Endometrial microvascular endothelial cells (primary cell): Measurements from ENCODE around the gene FOXP1. TPM values are rescaled to one million over a fixed set of nuclear protein-coding genes. Genes with fewer than 3 reads are reported as not detected.

Source experiments
- in situ Hi-C: cut with HindIII; loops from 2 replicates; pipeline ENCODE4 v1.10.0; 2017; ENCODE audit warnings: low sequenced_read_pairs, low pct_unique_long_range_greater_than_20kb; ENCODE audit errors: inconsistent ontology term
- total RNA-seq: library from RNA; depleted of rRNA; stranded (reverse); fragments of >200 nt; gene quantifications from one replicate; pipeline ENCODE4 v1.2.3, GENCODE V29; 2015; ENCODE audit errors: inconsistent ontology term

The FOXP1 gene
- total RNA-seq, 1 donor from 2014 or later, result 37.2 TPM

DNA sequence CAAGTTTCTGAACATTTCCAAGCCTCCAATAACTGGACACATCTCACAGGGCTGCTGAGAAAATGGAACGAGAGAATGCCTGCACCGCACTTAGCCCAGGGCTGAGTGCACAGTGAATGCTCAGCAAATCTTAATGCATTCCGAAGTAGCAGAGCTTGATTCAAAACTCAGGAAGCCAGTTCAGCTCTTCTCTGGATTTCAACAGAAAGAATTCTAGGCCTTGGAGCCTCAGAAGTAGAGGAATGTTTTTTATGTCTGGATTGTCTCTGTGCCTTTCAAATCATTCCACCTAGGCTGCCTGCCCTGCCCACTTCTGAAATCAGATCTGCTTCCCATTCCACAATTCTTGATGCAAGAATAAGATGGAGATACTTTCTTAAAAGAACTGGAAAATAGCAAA lies 9.6 kb upstream of the FOXP1 start:
- in situ Hi-C loops, result loop anchor here (25.0 kb wide), 2 partner anchors 281 to 531 kb away; no protein-coding TSS in a partner anchor

DNA sequence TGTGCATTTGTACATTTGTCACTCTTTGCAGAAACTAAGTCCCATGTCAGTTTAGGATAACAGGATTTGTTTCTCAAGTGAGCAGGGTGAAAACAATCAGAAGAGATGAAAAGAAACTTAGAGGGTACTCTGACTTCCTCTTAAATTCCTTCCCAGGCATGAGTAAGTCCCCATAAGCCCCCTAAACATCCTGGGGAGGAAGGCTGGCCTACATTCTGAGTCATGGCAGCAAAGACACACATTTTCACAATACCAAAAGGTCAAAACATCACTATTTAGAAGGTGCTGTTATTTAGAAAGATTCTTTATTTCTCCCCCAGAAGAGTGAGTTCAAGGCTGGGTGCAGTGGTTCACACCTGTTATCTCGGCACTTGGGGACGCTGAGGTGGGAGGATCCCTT lies 7.6 kb upstream of the FOXP1 start:
- in situ Hi-C loops, result loop anchor here (25.0 kb wide), 2 partner anchors 279 to 529 kb away; no protein-coding TSS in a partner anchor

DNA sequence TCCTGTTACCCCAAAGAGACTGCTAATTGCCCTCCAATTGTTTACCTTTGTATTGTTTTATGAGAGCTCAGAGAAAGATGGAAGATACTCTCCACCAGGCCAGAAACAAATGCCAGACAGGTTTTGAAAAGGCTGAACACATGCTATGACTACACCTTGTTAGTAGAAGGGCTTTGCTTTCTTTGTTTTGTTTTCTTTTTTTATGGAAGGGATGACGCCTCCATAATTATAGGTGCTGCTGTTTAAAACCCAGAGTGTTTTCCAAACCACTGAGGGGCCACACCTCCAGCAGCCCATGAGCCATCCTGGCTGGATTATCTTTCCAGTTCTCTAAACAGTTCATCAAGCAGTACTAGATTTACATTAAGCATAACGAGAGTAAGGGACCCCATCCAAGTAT lies 5.6 kb upstream of the FOXP1 start:
- in situ Hi-C loops, result loop anchor here (10.0 to 25.0 kb wide), 3 partner anchors 277 to 844 kb away; no protein-coding TSS in a partner anchor

DNA sequence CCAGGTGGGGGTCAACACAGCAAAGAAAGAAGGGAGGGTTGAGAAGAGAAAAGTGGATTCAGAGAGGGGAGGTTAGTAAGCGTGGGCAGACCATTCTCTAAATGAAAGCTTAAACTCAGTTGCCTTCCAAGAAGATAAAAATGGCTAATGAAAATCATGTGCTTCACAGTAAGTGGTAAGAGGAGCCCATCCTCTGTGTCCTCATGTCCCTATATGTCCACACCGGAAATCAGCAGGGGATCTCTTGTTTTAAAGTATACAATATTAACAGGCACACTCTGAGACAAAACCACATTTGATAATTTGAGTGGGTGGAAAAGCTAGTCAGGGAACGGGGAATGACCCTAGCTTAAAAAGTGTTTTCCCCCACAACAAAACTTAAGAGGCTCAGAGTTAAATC lies 4.4 kb upstream of the FOXP1 start:
- in situ Hi-C loops, result loop anchor here (10.0 to 25.0 kb wide), 3 partner anchors 276 to 843 kb away; no protein-coding TSS in a partner anchor

DNA sequence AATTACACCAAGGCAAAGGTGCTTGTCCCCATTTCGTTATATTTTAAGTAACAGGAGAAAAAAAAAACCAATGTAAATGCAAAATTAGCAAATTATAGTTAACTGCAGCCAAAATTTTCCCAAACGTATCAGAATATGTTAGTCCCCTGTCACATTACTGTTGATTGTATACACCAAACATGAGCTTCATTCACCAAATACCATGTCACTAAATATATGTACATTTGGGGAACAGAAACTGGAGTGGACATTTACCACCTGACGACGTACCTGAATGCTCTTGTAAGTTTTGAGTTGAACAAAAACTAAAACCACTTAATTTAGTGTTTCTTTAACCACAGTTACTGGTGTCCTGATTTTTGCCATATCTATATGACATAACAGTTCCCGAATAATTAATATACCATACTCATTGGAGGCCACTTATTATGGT lies 3.3 kb upstream of the FOXP1 start:
- in situ Hi-C loops, result loop anchor here (10.0 to 25.0 kb wide), 3 partner anchors 275 to 842 kb away; no protein-coding TSS in a partner anchor

DNA sequence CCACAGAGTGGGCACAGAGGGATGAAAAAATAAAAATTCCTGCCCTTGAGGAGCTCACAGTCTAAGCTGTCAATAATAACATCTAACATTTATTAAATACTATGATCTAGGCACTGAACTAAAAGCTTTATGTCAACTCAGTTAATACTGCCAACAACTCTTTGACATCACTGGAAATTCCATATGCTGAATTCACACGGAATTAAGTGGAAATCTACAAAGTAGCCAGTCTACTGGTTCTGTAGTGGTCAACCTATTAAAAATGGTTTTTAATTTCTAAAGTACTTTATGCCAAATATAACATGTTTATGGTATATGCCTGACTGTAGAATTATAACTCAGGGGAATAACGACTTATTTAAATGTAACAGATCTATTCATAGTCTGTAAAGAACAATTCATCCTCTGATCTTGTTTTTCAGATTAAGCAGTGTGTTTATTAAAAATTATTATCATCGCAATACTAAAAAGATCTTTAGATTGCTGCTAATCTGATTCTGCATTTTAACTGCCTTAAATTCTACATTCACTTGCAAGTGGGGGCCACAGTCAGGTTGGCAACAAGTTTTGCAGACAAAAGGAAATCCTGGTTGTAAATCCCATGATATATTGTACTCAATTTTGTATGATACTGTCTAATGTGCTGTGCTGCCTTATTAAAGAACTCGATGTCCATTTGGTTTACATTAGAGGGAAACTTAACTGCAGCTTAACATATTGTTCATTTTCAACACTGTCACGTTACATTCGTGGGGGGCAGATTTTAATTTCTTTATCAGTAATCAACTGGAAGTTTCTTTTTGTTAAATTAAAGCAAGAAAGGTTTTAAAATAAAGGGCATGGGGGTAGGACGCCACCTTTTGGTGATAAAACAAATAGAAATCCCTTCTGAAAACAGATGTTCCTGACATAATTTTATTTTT lies 2.6 kb upstream of the FOXP1 start:
- in situ Hi-C loops, result loop anchor here (10.0 to 25.0 kb wide), 3 partner anchors 274 to 841 kb away; no protein-coding TSS in a partner anchor

DNA sequence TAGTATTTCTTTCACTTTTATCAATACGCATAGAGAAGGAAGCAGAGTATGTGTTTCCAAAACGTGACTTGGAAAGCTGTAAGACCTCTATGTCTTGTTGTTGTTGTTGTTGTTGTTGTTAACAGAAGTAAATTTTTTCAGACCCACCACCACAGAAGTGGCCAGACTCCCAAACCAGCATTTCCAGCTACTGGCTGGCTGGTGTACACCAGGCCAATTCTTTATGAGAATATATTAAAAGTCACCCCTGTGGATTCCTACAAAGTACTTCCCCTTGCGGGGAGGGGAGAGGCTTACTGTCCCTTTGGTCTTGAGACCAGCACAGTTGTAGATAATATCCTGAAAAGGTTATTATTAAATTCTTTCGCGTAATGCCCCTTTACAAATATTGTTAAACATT lies 1.6 kb upstream of the FOXP1 start:
- in situ Hi-C loops, result loop anchor here (10.0 to 25.0 kb wide), 3 partner anchors 273 to 840 kb away; no protein-coding TSS in a partner anchor

DNA sequence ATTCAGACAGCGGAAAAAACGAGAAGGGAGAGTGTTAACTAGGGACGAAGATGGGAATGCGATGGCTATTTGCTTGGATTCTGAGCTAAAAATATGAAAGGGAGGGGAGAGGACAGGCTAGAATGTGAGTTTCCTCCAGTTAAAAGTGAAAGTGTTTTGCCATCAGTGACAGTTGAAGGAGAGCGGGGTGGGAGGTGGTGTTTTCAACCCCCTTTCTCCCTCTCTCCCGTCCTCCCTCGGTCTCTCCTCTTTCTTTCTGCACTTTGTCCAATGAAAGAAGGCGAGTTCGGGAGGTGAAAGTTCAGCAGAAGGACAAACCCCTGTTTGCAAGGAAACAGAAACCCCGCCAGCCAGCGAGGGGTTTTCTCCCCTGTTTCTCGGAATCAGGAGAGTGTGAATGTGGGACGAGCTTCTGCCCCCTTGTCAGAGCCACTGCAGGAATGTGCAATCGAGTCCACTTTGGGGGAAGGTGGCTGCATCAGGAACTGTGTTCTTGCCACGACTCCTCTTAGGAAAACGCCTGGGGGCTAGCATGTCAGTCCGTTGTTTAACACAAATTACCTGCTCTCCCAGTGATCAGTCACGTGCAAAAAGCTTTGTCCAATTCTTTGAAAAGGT lies 975 bp upstream of the FOXP1 start:
- in situ Hi-C loops, result loop anchor here (10.0 to 25.0 kb wide), 3 partner anchors 272 to 840 kb away; no protein-coding TSS in a partner anchor

DNA sequence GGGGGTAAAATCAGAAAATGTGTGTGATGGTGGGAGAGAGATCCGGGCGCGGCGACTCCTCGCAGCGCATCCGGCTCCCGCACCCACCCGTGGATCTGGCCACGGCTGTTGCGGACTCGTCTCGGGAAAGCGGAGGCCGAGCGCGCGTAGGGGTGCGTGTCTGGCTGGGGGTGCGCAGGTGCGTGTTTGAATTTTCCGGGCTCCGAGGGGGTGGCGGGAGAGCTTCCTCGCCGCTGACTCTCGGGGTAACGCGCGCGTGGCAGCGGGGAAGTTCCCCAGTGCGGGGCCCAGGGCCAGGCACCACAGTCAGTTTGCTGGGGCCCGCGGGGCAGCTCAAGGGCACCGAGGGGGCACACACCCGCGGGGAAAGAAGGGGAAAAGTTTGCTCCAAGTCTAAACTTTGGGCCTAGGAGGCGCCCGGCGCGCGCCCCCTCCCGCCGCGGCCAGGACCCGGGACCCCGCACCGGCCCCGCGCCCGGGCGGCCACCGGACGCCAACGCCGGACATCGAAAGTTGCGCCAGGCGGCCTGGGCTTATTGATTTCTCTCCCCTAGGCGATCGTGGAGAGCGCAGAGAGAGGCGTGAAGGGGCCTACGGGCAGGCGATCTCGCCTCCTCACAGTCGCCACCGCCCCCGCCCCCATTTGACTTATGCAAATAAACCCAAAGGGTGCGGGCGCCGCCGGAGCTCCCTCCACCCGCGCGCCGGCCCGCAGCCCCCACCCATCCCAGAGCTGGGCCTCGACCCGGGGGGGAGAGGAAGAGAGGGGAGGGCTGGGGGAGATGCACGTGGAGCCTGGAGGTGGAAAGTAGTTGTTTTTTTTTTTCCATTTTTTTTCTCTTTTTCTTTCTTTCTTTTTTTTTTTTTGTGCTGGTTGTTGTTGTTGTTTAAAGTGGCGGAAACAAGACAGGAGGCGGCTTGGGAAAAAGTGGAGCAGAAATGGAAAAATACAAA lies 639 bp downstream of the FOXP1 start:
- in situ Hi-C loops, result loop anchor here (10.0 to 25.0 kb wide), 3 partner anchors 271 to 838 kb away; no protein-coding TSS in a partner anchor

DNA sequence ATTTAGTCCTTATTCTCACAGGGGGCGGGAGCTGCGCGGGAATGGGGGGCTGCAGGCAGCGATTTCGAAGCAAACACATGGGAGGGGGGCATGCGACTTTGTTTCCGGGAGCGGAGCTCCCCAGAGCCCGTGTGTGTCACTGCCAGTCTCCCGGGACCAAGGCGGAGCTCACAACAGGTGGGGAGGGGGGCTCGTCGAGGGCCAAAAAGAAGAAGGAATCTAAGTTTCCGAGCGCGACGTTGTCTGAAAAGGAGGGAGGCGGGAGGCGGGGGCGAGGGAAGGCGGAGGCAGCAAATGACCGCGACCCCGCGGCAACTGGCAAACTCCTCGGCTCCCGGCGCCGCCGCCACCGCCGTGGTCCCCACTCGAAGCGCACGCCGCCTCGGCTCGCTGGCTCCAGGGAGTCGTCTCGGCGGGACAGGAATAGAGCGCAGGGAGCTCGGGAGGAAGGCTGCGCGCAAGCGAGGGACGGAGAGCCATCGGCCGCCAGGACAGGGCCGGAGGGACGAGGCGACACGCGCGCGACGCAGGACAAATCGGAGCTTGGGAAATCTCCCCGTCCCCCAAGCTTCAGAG lies 1.4 kb downstream of the FOXP1 start:
- in situ Hi-C loops, result loop anchor here (10.0 to 25.0 kb wide), 3 partner anchors 270 to 837 kb away; no protein-coding TSS in a partner anchor

DNA sequence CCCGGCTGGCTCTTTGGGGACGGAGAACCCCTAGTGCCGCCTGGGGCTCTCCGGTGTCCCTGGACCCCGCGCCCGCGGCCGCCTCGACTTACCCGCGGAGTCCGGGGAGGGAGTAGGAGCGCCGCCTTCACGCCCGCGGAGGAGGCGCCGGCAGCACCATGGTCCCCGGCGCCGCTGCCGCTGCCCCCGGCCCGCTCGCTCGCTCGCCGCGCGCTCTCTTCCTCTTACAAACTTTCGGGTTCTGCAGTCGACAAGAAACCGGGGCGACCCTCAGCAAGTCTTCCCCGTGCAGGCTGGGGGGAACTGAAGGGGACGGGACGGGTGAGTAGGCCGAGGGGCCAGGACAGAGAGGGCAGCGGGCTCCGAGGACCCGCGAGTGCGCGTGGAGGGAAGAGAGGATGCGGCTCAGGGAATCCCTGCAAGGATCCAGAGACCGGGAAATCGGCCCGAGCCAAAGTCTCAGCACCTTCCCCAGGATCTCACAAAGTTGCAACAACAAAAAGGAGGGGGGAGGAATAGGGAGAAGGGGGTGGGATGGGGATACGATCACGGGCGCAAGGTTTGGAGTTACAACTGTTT lies 2.0 kb downstream of the FOXP1 start:
- in situ Hi-C loops, result loop anchor here (10.0 to 25.0 kb wide), 3 partner anchors 269 to 837 kb away; no protein-coding TSS in a partner anchor

DNA sequence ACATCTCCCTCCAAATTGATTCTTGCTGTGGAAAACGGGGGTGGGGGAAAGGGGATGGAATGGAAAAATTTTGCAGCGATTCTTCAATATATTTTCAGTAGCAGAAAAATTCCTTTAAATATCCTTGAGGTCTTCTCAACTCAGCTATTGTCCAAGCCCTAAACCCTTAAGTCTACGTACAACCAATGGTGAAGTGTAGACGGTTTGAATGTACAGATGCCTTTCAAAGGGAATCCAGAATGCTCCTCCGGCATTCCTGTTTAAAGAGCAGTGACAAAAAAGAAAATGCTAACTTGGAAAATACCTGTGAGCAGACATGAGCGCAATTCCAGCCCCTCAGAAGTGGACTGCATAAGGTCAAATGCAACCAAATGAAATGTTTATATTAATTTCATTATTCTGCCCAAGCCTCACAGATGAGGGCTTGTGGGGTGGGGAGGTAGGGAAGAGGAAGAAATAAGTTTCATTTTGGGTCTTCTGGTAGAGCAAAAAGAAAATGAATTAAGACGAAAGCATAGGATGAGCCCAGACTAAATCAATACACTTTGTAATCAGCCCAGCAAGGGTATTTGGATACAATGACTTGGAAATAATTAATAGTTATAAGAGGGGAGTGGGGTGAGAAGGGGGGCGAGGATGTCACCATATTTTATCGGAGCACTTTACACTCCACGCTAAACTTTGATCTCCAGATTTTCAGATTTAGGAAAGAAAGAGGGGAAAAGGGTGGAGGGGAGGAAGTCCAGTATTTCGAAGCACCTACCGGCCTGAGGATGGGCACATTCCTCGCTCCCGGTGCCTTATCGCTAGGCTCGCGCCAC lies 2.7 kb downstream of the FOXP1 start:
- in situ Hi-C loops, result loop anchor here (10.0 to 25.0 kb wide), 3 partner anchors 269 to 836 kb away; no protein-coding TSS in a partner anchor

DNA sequence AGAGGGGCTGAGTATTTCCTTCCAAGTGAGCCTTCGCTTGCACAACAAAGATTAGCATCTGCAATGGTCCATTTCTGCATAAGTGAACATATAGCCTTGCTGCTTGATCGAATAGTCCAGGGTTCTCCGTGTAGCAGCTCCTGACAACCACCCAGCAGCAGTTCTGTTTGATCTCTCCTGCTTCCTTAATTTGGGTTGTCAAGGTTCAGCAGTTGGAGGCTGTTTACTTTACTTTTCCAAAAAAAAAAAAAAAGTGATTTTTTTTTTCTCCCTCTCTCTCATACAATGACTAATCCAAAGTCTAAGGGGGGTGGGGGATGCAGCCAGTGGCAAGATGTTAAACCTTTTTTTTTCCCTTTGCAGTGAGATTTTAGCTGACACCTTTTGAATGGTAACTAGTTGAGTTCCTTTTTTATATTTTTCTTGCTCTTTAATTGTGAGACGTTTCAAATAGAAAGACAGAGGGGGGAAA lies 3.6 kb downstream of the FOXP1 start:
- in situ Hi-C loops, result loop anchor here (10.0 to 25.0 kb wide), 3 partner anchors 268 to 835 kb away; no protein-coding TSS in a partner anchor

DNA sequence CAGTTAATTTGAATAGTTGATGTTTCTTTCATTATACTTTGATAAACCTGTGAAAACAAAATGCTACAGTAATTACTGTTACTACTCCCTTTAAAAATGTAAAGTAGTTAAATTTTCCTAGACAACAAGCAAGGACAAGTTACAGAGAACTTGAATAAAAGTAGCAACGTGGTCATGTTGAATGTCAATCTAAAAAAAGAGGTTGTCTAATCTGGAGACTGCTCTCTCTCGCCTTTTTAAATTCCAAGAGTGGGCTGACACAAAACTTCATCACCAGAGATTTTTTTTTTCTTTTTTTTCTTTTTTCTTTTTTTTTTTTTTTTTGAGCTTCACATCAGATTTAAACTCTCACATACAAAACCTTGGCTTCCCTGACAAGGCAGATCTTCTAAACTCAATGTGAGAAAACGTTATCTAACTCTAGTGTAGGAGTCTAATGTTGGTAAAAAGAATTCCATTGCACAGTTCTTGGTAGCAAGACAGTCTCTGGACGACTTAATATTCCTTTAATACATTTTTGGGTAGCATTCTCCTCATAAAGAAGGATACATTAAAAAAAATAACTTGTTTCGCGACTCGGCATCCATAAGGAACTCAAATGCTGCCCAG lies 4.1 kb downstream of the FOXP1 start:
- in situ Hi-C loops, result loop anchor here (25.0 kb wide), 2 partner anchors 267 to 517 kb away; no protein-coding TSS in a partner anchor

DNA sequence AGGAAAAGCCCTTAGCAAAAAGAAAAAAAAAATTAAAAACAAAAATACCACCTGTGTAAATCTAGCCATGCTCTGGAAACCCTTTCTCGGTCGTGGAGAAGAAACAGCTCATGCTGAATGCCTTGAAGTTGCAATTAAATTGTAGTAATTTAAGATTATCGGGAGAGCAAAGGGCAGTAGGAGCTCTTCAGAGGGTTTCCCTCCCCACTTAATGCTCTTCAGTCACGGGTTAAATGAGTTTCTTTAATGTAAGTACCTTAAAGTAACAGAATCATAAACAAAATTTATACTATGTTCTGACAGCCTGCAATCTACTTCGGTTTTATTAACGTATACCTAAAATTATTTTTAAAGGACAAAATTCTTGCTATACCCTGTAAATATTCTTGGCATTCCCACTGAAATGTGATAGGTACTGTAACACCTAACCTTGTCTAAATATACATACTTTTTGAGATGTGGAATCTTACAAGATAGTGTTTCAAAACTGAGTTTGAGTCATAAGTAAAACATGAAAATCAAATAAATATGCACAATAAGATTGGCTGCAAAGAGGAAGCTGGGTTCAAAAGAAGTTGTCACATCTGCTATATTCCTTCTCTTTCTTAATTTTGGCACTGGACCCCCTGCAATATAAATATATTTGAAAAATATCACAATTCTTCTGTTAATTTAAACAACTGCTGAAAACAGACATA lies 5.3 kb downstream of the FOXP1 start:
- in situ Hi-C loops, result loop anchor here (25.0 kb wide), 2 partner anchors 266 to 516 kb away; no protein-coding TSS in a partner anchor
